PC-3 (cell line): ENCODE data around the gene TBC1D14. TPM values are rescaled to one million over a fixed set of nuclear protein-coding genes. Genes with fewer than 3 reads are reported as not detected.

ENCODE experiments used
- ATAC-seq: fragments of 200-7000 bp; cut with Tn5 transposase; 2 replicates; pipeline ENCODE4 v1.9.1; 2020; ENCODE audit warnings: mild to moderate bottlenecking, moderate library complexity
- BruUV-seq: library from RNA; stranded (reverse); fragments of 400-500 nt; replicated peaks from 2 replicates; lab custom pipeline; 2021; lab: Mats Ljungman, UMichigan
- CTCF ChIA-PET: fragments of 300-600 bp; sonication (Branson Sonifier 250); formaldehyde crosslinking; loops from one replicate; lab custom pipeline; 2022; ENCODE audit warnings: antibody characterized with exemption; lab: Charles Lee
- POLR2A ChIA-PET: fragments of 300-600 bp; sonication (Branson Sonifier 250); formaldehyde crosslinking; loops from one replicate; lab custom pipeline; 2022; ENCODE audit warnings: antibody characterized with exemption; ENCODE audit not compliant: unreplicated experiment; lab: Charles Lee
- DNase-seq: peaks from one replicate; pipeline ENCODE4 v3.0.0-alpha.2; 2015
- H2AFZ ChIP-seq: fragments of 300-600 bp; sonication (generic); 2 replicates; pipeline ENCODE4 v1.6.0; 2016; ENCODE audit warnings: antibody characterized with exemption, low read length
- H3F3A ChIP-seq: fragments of 300-600 bp; sonication (generic); one replicate; pipeline ENCODE4 v1.6.0; 2017; ENCODE audit warnings: antibody characterized with exemption, low read length, control low read depth, mild to moderate bottlenecking; ENCODE audit not compliant: unreplicated experiment
- H3K27ac ChIP-seq: fragments of 300-600 bp; sonication (generic); 2 replicates; pipeline ENCODE4 v1.5.1; 2016; ENCODE audit warnings: mild to moderate bottlenecking, low read length
- H3K27me3 ChIP-seq: fragments of 300-600 bp; sonication (generic); 2 replicates; pipeline ENCODE4 v1.6.1; 2016; ENCODE audit warnings: low read length, mixed read lengths
- H3K36me3 ChIP-seq: fragments of 300-600 bp; sonication (generic); 2 replicates; pipeline ENCODE4 v1.6.1; 2016; ENCODE audit warnings: low read depth, mixed run types, low read length, mixed read lengths
- H3K4me1 ChIP-seq: fragments of 300-600 bp; sonication (generic); 2 replicates; pipeline ENCODE4 v1.5.1; 2016; ENCODE audit warnings: low read length; ENCODE audit not compliant: insufficient read depth
- H3K4me2 ChIP-seq: fragments of 300-600 bp; sonication (generic); 2 replicates; pipeline ENCODE4 v1.6.0; 2016; ENCODE audit warnings: low read length
- H3K4me3 ChIP-seq: fragments of 300-600 bp; sonication (generic); 2 replicates; pipeline ENCODE4 v1.5.1; 2016; ENCODE audit warnings: mild to moderate bottlenecking, low read length, mixed read lengths
- H3K79me2 ChIP-seq: fragments of 300-600 bp; sonication (generic); 2 replicates; pipeline ENCODE4 v1.6.1; 2017; ENCODE audit warnings: low read length, mixed read lengths
- H3K9ac ChIP-seq: fragments of 300-600 bp; sonication (generic); 2 replicates; pipeline ENCODE4 v1.6.0; 2016; ENCODE audit warnings: mild to moderate bottlenecking, low read length
- H3K9me2 ChIP-seq: fragments of 300-600 bp; sonication (generic); replicated peaks from 2 replicates; pipeline ENCODE4 v1.6.1; 2016; ENCODE audit warnings: mixed run types, low read length, mixed read lengths
- H3K9me3 ChIP-seq: fragments of 300-600 bp; sonication (generic); 2 replicates; pipeline ENCODE4 v1.6.1; 2016; ENCODE audit warnings: low read length, mixed read lengths
- H4K20me1 ChIP-seq: fragments of 300-600 bp; sonication (generic); 2 replicates; pipeline ENCODE4 v1.6.1; 2016; ENCODE audit warnings: low read length, mixed read lengths
- EZH2 ChIP-seq: fragments of 300-600 bp; sonication (generic); IDR thresholded peaks from one replicate; pipeline ENCODE4 v1.6.1; 2017; ENCODE audit warnings: antibody characterized with exemption, mild to moderate bottlenecking, low read length; ENCODE audit not compliant: unreplicated experiment
- EZH2phosphoT487 ChIP-seq: fragments of 300-600 bp; sonication (generic); IDR thresholded peaks from 2 replicates; pipeline ENCODE4 v1.6.1; 2018; ENCODE audit warnings: mild to moderate bottlenecking, antibody characterized with exemption, low read length, borderline replicate concordance
- intact Hi-C: fragments of 100-400 bp; cut with micrococcal nuclease; formaldehyde crosslinking; loops from 2 replicates; pipeline ENCODE4 v1.9.0; 2023
- total RNA-seq: library from RNA; depleted of rRNA; stranded (reverse); fragments of >200 nt; gene quantifications from 2 replicates; pipeline ENCODE4 v1.2.3, GENCODE V29; 2014
- TF ChIP-seq, protein P1 (sequence below): fragments of 300-600 bp; sonication (generic); conservative IDR thresholded peaks from 2 replicates; pipeline ENCODE4 v1.5.1; 2017; ENCODE audit warnings: antibody characterized with exemption, low read depth, mild to moderate bottlenecking, low read length

Gene TBC1D14
- total RNA-seq, 1 experiment from 2014 or later: 33.0 TPM

DNA sequence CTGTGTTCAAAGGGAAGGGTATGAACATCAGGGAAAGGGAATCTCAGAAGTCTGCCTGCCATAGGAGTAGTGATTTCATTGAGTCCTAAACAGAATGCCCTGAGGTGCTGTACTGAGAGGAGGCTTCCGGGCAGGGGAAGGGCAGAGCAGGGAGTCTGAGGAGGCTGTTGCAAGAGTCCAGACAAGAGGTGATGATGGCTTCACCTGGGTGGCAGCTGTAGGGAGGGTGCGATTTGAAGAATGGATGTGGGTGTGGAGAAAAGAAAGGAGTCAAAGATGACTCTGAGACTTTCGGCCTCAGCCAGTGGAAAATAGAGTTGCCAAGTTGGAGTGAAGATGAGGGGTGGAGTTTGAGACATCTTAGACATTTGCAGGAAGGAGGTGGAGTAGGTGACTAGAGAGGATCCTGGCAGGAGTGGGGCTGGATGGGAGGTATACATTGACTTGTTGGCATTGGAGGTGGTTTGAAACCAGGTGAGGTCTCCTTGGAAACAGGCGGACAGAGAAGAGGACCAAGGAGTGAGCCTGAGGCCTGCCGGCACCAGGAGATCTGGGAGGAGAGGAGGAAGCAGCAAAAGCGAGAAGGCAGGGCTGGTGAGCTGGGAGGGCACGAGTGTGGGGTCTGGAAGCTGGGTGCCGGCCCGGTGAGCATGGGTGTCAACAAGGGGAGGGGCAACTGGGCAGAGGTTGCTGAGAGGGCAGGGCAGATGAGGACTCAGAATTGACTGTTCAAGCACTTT lies 24.2 kb downstream of the TBC1D14 start:
- Histone ChIP-seq H3K9me3 (no peaks in the 10 kb centered on the region), H3F3A (no peaks in the 10 kb centered on the region), H3K36me3 (no peaks in the 10 kb centered on the region), H3K9me2 (no peaks in the 10 kb centered on the region), H3K27me3 (no peaks in the 10 kb centered on the region), H4K20me1 (no peaks in the 10 kb centered on the region), H3K4me2 (no peak overlapping the region), H3K4me3 (no peak overlapping the region), H2AFZ (no peak overlapping the region), H3K9ac (no peak overlapping the region), H3K4me1 (no peaks in the 10 kb centered on the region), H3K27ac (no peak overlapping the region), H3K79me2 (no peaks in the 10 kb centered on the region)
- intact Hi-C loops: no loop called here
- BruUV-seq: no TSS peak
- TF ChIP-seq, protein P1, sequence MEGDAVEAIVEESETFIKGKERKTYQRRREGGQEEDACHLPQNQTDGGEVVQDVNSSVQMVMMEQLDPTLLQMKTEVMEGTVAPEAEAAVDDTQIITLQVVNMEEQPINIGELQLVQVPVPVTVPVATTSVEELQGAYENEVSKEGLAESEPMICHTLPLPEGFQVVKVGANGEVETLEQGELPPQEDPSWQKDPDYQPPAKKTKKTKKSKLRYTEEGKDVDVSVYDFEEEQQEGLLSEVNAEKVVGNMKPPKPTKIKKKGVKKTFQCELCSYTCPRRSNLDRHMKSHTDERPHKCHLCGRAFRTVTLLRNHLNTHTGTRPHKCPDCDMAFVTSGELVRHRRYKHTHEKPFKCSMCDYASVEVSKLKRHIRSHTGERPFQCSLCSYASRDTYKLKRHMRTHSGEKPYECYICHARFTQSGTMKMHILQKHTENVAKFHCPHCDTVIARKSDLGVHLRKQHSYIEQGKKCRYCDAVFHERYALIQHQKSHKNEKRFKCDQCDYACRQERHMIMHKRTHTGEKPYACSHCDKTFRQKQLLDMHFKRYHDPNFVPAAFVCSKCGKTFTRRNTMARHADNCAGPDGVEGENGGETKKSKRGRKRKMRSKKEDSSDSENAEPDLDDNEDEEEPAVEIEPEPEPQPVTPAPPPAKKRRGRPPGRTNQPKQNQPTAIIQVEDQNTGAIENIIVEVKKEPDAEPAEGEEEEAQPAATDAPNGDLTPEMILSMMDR: no peak
- TF ChIP-seq EZH2 (no peak), EZH2phosphoT487 (no peak)
- DNase-seq: no peak
- no peak for ATAC-seq
- POLR2A ChIA-PET: no interaction called here
- CTCF ChIA-PET: no interaction called here

DNA sequence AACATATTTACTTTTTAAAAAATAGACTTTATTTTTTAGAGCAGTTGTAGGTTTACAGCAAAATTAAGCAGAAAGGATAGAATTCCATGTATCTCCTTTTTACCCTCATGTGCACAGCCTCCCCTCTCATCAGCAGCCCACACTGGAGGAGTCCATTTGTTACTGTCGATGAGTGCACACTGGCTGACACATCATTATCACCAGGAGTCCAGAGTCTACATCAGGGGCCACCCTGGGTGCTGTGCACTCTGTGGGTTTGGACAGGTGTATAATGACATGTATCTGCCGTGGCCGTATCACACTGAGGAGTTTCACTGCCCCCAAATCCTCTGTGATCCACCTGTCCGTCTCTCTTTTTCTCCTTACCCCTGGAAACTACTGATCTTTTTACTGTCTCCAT lies 26.3 kb downstream of the TBC1D14 start:
- H3K79me2 ChIP-seq: no peaks in the 10 kb centered on the region
- H3K4me3 ChIP-seq: no peak overlapping the region
- no peaks in the 10 kb centered on the region for H3F3A ChIP-seq
- ChIA-PET POLR2A (no interaction called here), CTCF (no interaction called here)
- no peaks in the 10 kb centered on the region for H3K36me3 ChIP-seq
- no peaks in the 10 kb centered on the region for H4K20me1 ChIP-seq
- no peak for TF ChIP-seq EZH2
- TF ChIP-seq, protein P1: no peak
- no peak for TF ChIP-seq EZH2phosphoT487
- no peak overlapping the region for H3K27ac ChIP-seq
- no peaks in the 10 kb centered on the region for H3K9me3 ChIP-seq
- H3K4me2 ChIP-seq: no peak overlapping the region
- H2AFZ ChIP-seq: no peak overlapping the region
- DNase-seq (no peak), ATAC-seq (no peak)
- H3K9ac ChIP-seq: no peak overlapping the region
- H3K27me3 ChIP-seq: no peaks in the 10 kb centered on the region
- intact Hi-C loops: no loop called here
- no TSS peak for BruUV-seq
- no peaks in the 10 kb centered on the region for H3K9me2 ChIP-seq
- H3K4me1 ChIP-seq: no peaks in the 10 kb centered on the region

DNA sequence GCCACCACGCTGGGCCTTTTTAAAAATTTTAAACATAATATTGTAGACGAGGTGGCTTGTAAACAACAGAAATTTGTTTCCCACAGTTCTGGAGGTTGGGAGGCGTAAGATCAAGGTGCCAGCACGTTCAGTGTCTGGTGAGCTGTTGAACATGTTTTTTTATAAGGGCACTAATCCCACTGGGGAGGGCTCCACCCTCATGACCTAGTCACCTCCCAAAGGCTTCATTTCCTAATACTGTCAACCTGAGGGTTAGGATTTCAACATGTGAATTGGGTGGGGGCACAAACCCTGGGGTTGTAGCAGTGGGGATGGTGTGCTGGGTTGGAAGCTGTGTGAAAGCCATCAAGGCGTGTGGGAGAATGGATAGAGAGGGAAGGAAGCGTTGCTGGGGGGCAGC lies 27.6 kb downstream of the TBC1D14 start:
- Histone ChIP-seq H3K27me3 (no peaks in the 10 kb centered on the region), H3K9ac (no peak overlapping the region), H3K4me3 (no peak overlapping the region), H3F3A (no peaks in the 10 kb centered on the region), H4K20me1 (0 out of 2 replicates have a peak, but pooled peaks cover 4% of the 10 kb centered on the region), H3K4me2 (no peak overlapping the region), H3K9me2 (no peaks in the 10 kb centered on the region), H3K36me3 (no peaks in the 10 kb centered on the region), H2AFZ (no peak overlapping the region), H3K27ac (no peak overlapping the region), H3K4me1 (peaks cover 10% of the 10 kb centered on the region; the same call in 1 of the 2 replicates), H3K79me2 (no peaks in the 10 kb centered on the region), H3K9me3 (no peaks in the 10 kb centered on the region)
- DNase-seq: no peak
- TF ChIP-seq, protein P1: no peak
- TF ChIP-seq EZH2: no peak
- TF ChIP-seq EZH2phosphoT487: no peak
- no peak for ATAC-seq
- ChIA-PET CTCF (no interaction called here), POLR2A (no interaction called here)
- intact Hi-C loops: no loop called here
- BruUV-seq: no TSS peak
